Mesendoderm (in vitro differentiated cells): ENCODE measurements around the gene PAM. TPM values are rescaled to one million over a fixed set of nuclear protein-coding genes. Genes with fewer than 3 reads are reported as not detected.

Experiments used
- DNase-seq: peaks from one replicate; pipeline ENCODE4 v3.0.0; 2013
- H2AK5ac ChIP-seq: 2 replicates; pipeline ENCODE4 v1.6.1; 2013; ENCODE audit warnings: low read length, inconsistent platforms
- H2BK120ac ChIP-seq: 2 replicates; pipeline ENCODE4 v1.6.1; 2013; ENCODE audit warnings: low read depth, mild to moderate bottlenecking, low read length, moderate library complexity, mixed read lengths
- H2BK15ac ChIP-seq: replicated peaks from 2 replicates; pipeline ENCODE4 v1.6.1; 2013; ENCODE audit warnings: low read depth, mild to moderate bottlenecking, moderate library complexity
- H2BK5ac ChIP-seq: 2 replicates; pipeline ENCODE4 v1.6.1; 2013; ENCODE audit warnings: low read length, inconsistent platforms
- H3K18ac ChIP-seq: 2 replicates; pipeline ENCODE4 v1.6.1; 2013; ENCODE audit warnings: mild to moderate bottlenecking, low read length, mixed read lengths
- H3K23ac ChIP-seq: one replicate; pipeline ENCODE4 v1.6.1; 2013; ENCODE audit warnings: low read length
- H3K27ac ChIP-seq: 2 replicates; pipeline ENCODE4 v1.5.1; 2013; ENCODE audit warnings: low read depth, mild to moderate bottlenecking, inconsistent platforms, low read length, moderate library complexity
- H3K27me3 ChIP-seq: 2 replicates; pipeline ENCODE4 v1.6.1; 2013; ENCODE audit warnings: low read length, control low read depth, mild to moderate bottlenecking, inconsistent platforms; ENCODE audit not compliant: insufficient read depth, poor library complexity
- H3K36me3 ChIP-seq: 2 replicates; pipeline ENCODE4 v1.6.1; 2013; ENCODE audit warnings: low read length, inconsistent platforms; ENCODE audit not compliant: control insufficient read depth, insufficient read depth
- H3K4ac ChIP-seq: one replicate; pipeline ENCODE4 v1.6.1; 2013; ENCODE audit warnings: low read depth, mild to moderate bottlenecking, low read length, moderate library complexity
- H3K4me1 ChIP-seq: 2 replicates; pipeline ENCODE4 v1.6.1; 2013; ENCODE audit warnings: low read depth, low read length, inconsistent platforms; ENCODE audit not compliant: control insufficient read depth
- H3K4me2 ChIP-seq: 2 replicates; pipeline ENCODE4 v1.6.1; 2013; ENCODE audit warnings: low read length
- H3K4me3 ChIP-seq: 2 replicates; pipeline ENCODE4 v1.5.1; 2013; ENCODE audit warnings: mild to moderate bottlenecking, low read length
- H3K56ac ChIP-seq: one replicate; pipeline ENCODE4 v1.6.1; 2013; ENCODE audit warnings: low read length
- H3K79me1 ChIP-seq: 2 replicates; pipeline ENCODE4 v1.6.1; 2013; ENCODE audit warnings: low read length, inconsistent platforms
- H3K79me2 ChIP-seq: 2 replicates; pipeline ENCODE4 v1.6.1; 2013; ENCODE audit warnings: mild to moderate bottlenecking, low read length; ENCODE audit not compliant: control insufficient read depth, insufficient read depth
- H3K9ac ChIP-seq: 2 replicates; pipeline ENCODE4 v1.6.1; 2013; ENCODE audit warnings: low read length, inconsistent platforms
- H4K5ac ChIP-seq: one replicate; pipeline ENCODE4 v1.6.1; 2013; ENCODE audit warnings: low read length
- H4K8ac ChIP-seq: one replicate; pipeline ENCODE4 v1.6.1; 2013; ENCODE audit warnings: low read depth, mild to moderate bottlenecking, control low read depth, low read length, moderate library complexity
- WGBS: extraction: QIAGEN DNeasy Blood & Tissue Kit; methylation state at CpG from one replicate; pipeline ENCODE4 v1.1.7; 2013; ENCODE audit warnings: low lambda C conversion rate, missing lambda C conversion rate; ENCODE audit not compliant: insufficient coverage; ENCODE audit errors: extremely low coverage; 5-methylcytosine and 5-hydroxymethylcytosine counted together
- polyA plus RNA-seq, 2 experiments: library from polyadenylated mRNA; stranded (reverse); fragments of 200-250 nt; gene quantifications; one replicate each; pipeline ENCODE4 v1.2.3, GENCODE V29; 2013

Gene PAM
- 23.6 TPM for polyA plus RNA-seq (2013, experiment 1 of 2)
- 26.8 TPM for polyA plus RNA-seq (2013, experiment 2 of 2)

- no peak within 1 kb of the TSS for H2BK120ac ChIP-seq
- H3K4me1 ChIP-seq, result peaks cover 5% of the 10 kb centered on the region
- peak within 1 kb of the TSS; percentile 86 for H3K4me3 ChIP-seq
- H3K18ac ChIP-seq, result peak within 1 kb of the TSS; percentile 54
- peak within 1 kb of the TSS; percentile 99 for H3K4me2 ChIP-seq
- H3K4ac ChIP-seq, result peak within 1 kb of the TSS; percentile 49
- WGBS, result no CpG with 5 or more reads among the region's 65 CpGs
- no peaks in the 10 kb centered on the region for H3K79me2 ChIP-seq
- no peak within 1 kb of the TSS for H2BK5ac ChIP-seq
- H2BK15ac ChIP-seq, result no peak within 1 kb of the TSS
- H3K56ac ChIP-seq, result peak within 1 kb of the TSS; percentile 96
- no peaks in the 10 kb centered on the region for H3K36me3 ChIP-seq
- peak within 1 kb of the TSS; percentile 66 for H3K23ac ChIP-seq
- H4K5ac ChIP-seq, result no peak within 1 kb of the TSS
- peak; percentile 88 for DNase-seq
- H2AK5ac ChIP-seq, result no peak within 1 kb of the TSS
- H3K27ac ChIP-seq, result peak within 1 kb of the TSS; percentile 43
- H3K27me3 ChIP-seq, result peaks cover 6% of the 10 kb centered on the region
- H4K8ac ChIP-seq, result no peak within 1 kb of the TSS
- H3K79me1 ChIP-seq, result no peaks in the 10 kb centered on the region
- peak within 1 kb of the TSS; percentile 89 for H3K9ac ChIP-seq
Observed at GRCh38 chr5:102754767-102755431, at the start of gene PAM. Gene PAM (plus strand): TSS chr5:102755305. CDS start chr5:102866196, 110,891 bp downstream.

GRCh38 chr5:102711525-102712385, 43.4 kb upstream of the PAM start:
- no peak overlapping the region for H4K8ac ChIP-seq
- H3K79me1 ChIP-seq, result no peaks in the 10 kb centered on the region
- H3K4me3 ChIP-seq, result no peak overlapping the region
- DNase-seq, result peak; percentile 46
- H2AK5ac ChIP-seq, result no peak overlapping the region
- no peak overlapping the region for H3K23ac ChIP-seq
- no peaks in the 10 kb centered on the region for H3K36me3 ChIP-seq
- no peak overlapping the region for H2BK15ac ChIP-seq
- no peaks in the 10 kb centered on the region for H3K4me1 ChIP-seq
- H3K4ac ChIP-seq, result no peak overlapping the region
- H3K56ac ChIP-seq, result no peak overlapping the region
- H3K18ac ChIP-seq, result no peak overlapping the region
- H4K5ac ChIP-seq, result no peak overlapping the region
- H3K79me2 ChIP-seq, result no peaks in the 10 kb centered on the region
- no peak overlapping the region for H2BK120ac ChIP-seq
- H3K27ac ChIP-seq, result no peak overlapping the region
- H2BK5ac ChIP-seq, result no peak overlapping the region
- WGBS, result no CpG with 5 or more reads among the region's 8 CpGs
- H3K9ac ChIP-seq, result no peak overlapping the region
- no peaks in the 10 kb centered on the region for H3K27me3 ChIP-seq
- H3K4me2 ChIP-seq, result no peak overlapping the region

- H3K9ac ChIP-seq, result no peak overlapping the region
Observed at GRCh38 chr5:102713278-102713677, 41.8 kb upstream of the PAM start.

GRCh38 chr5:102713682-102714231, 41.3 kb upstream of the PAM start:
- Histone ChIP-seq H2BK15ac (no peak overlapping the region), H3K4ac (no peak overlapping the region), H3K18ac (no peak overlapping the region), H3K27ac (no peak overlapping the region), H3K4me1 (no peaks in the 10 kb centered on the region), H2AK5ac (no peak overlapping the region), H3K4me2 (no peak overlapping the region), H2BK120ac (no peak overlapping the region), H3K79me1 (no peaks in the 10 kb centered on the region), H3K36me3 (no peaks in the 10 kb centered on the region), H3K27me3 (no peaks in the 10 kb centered on the region), H2BK5ac (no peak overlapping the region), H4K8ac (no peak overlapping the region), H3K56ac (no peak overlapping the region), H3K79me2 (no peaks in the 10 kb centered on the region), H3K23ac (no peak overlapping the region), H4K5ac (no peak overlapping the region), H3K4me3 (no peak overlapping the region), H3K9ac (no peak overlapping the region)
- no CpG with 5 or more reads among the region's 6 CpGs for whole genome bisulfite sequencing
- DNase-seq, result no peak

More at GRCh38 chr5:102713278-102713677, 41.8 kb upstream of the PAM start:
- Histone ChIP-seq H3K27me3 (no peaks in the 10 kb centered on the region), H3K4me2 (no peak overlapping the region), H3K4ac (no peak overlapping the region), H3K56ac (no peak overlapping the region), H3K4me1 (no peaks in the 10 kb centered on the region), H3K23ac (no peak overlapping the region), H3K36me3 (no peaks in the 10 kb centered on the region), H3K79me2 (no peaks in the 10 kb centered on the region), H3K18ac (no peak overlapping the region), H2BK5ac (no peak overlapping the region), H3K79me1 (no peaks in the 10 kb centered on the region), H3K4me3 (no peak overlapping the region), H4K8ac (peak overlapping the region; percentile 13), H4K5ac (no peak overlapping the region), H2BK15ac (no peak overlapping the region), H2AK5ac (no peak overlapping the region), H2BK120ac (no peak overlapping the region), H3K27ac (no peak overlapping the region)
- no peak for DNase-seq
- WGBS, result no CpG with 5 or more reads among the region's 2 CpGs

- H3K27me3 ChIP-seq, result no peaks in the 10 kb centered on the region
- H4K5ac ChIP-seq, result no peak overlapping the region
- no peak overlapping the region for H2BK120ac ChIP-seq
- H3K36me3 ChIP-seq, result no peaks in the 10 kb centered on the region
- no peak overlapping the region for H4K8ac ChIP-seq
- H2BK15ac ChIP-seq, result no peak overlapping the region
- no peak overlapping the region for H3K23ac ChIP-seq
- H3K4me3 ChIP-seq, result no peak overlapping the region
- H2BK5ac ChIP-seq, result no peak overlapping the region
- H3K56ac ChIP-seq, result no peak overlapping the region
- no peak for DNase-seq
- H3K27ac ChIP-seq, result no peak overlapping the region
- no peak overlapping the region for H3K4ac ChIP-seq
- H3K18ac ChIP-seq, result no peak overlapping the region
- H3K79me1 ChIP-seq, result no peaks in the 10 kb centered on the region
- WGBS, result no CpG with 5 or more reads among the region's 4 CpGs
- no peak overlapping the region for H3K4me2 ChIP-seq
- H3K79me2 ChIP-seq, result no peaks in the 10 kb centered on the region
- H3K9ac ChIP-seq, result no peak overlapping the region
- no peak overlapping the region for H2AK5ac ChIP-seq
- H3K4me1 ChIP-seq, result no peaks in the 10 kb centered on the region
Observed at GRCh38 chr5:102715082-102715807, 39.9 kb upstream of the PAM start.
